Measurements from ENCODE around the gene TLCD3B. TPM values are rescaled to one million over a fixed set of nuclear protein-coding genes. Genes with fewer than 3 reads are reported as not detected.
"Not testable (repeated sequence)": the region's sequence is repeated elsewhere in the genome, so short reads cannot be mapped to it uniquely, and the experiment has no call there.

Gene TLCD3B
- polyA plus RNA-seq, 1 of the 3 experiments (the other 2 are of a cell fraction): 3.8 TPM

GRCh38 chr16:30012598-30012997, 18.5 kb downstream of the TLCD3B start:
- H3K27ac ChIP-seq (ENCODE audit: low read depth in 2 of 2, low read length in 1 of 2); DNase-seq; CTCF ChIA-PET; H3K4me2 ChIP-seq; H4K20me1 ChIP-seq (ENCODE audit: insufficient read depth); H3K9ac ChIP-seq; H3F3A ChIP-seq (replicated peaks; ENCODE audit: insufficient read depth); H3K27me3 ChIP-seq (ENCODE audit: insufficient read depth); H3K9me2 ChIP-seq; H3K4me1 ChIP-seq (ENCODE audit: control insufficient read depth in 1 of 2, insufficient read depth in 2 of 2, low read depth in 1 of 2, low read length in 1 of 2); H3K36me3 ChIP-seq (replicated peaks in 1 of 2; ENCODE audit: control insufficient read depth in 1 of 2, insufficient read depth in 2 of 2, low read length in 1 of 2); H3K79me2 ChIP-seq (ENCODE audit: insufficient read depth); H2AFZ ChIP-seq (ENCODE audit: low read depth); H3K9me3 ChIP-seq; H3K4me3 ChIP-seq (ENCODE audit: low read depth in 2 of 2, low read length in 1 of 2): not testable (repeated sequence)
- POLR2A ChIA-PET: interaction anchor here (0.7 kb wide), 1 partner anchor 9 kb away, joined by 5 read pairs; no protein-coding TSS in a partner anchor
- 93% methylated on average over 14 of the region's 14 CpGs for WGBS (ENCODE audit: low lambda C conversion rate)

GRCh38 chr16:30011714-30012504, 19.2 kb downstream of the TLCD3B start:
- TF ChIP-seq FOSL2 (IDR thresholded peaks at IDR 0.05; ENCODE audit: borderline replicate concordance, low read depth) (no peak), CHD2 (IDR thresholded peaks at IDR 0.05; ENCODE audit: low read length, partially characterized antibody) (no peak), EZH2phosphoT487 (IDR thresholded peaks at IDR 0.05; ENCODE audit: borderline replicate concordance, low read depth) (no peak), TEAD4 (IDR thresholded peaks at IDR 0.05; ENCODE audit: borderline replicate concordance, insufficient read depth) (no peak), FOXJ3 (CRISPR knock-in tag; IDR thresholded peaks at IDR 0.05) (no peak), IRF3 (IDR thresholded peaks at IDR 0.05; ENCODE audit: low read depth, low read length) (no peak), FOXM1 (IDR thresholded peaks at IDR 0.05; ENCODE audit: low read depth) (no peak), MXI1 (IDR thresholded peaks at IDR 0.05; ENCODE audit: low read depth, low read length) (no peak)
- H3K27me3 ChIP-seq (ENCODE audit: insufficient read depth): no peaks in the 10 kb centered on the region
- no peak overlapping the region for H3K27ac ChIP-seq (ENCODE audit: low read depth in 2 of 2, low read length in 1 of 2)
- H3K4me3 ChIP-seq (ENCODE audit: low read depth in 2 of 2, low read length in 1 of 2): peak overlapping the region in 1 of 2 experiments; percentile 53; a peak in 1 of 4 replicates
- 90% methylated on average over 26 of the region's 31 CpGs for WGBS (ENCODE audit: low lambda C conversion rate)
- H3F3A ChIP-seq (replicated peaks; ENCODE audit: insufficient read depth): no peaks in the 10 kb centered on the region
- H3K4me1 ChIP-seq (ENCODE audit: control insufficient read depth in 1 of 2, insufficient read depth in 2 of 2, low read depth in 1 of 2, low read length in 1 of 2): peaks cover 0 to 5% of the 10 kb centered on the region in 2 experiments; a peak in 1 of 4 replicates
- DNase-seq: no peak
- H3K79me2 ChIP-seq (ENCODE audit: insufficient read depth): no peaks in the 10 kb centered on the region
- ChIA-PET CTCF (interaction anchor here (0.6 kb wide), 1 partner anchor 9 kb away, joined by 3 read pairs; no protein-coding TSS in a partner anchor), POLR2A (interaction anchor here (0.7 kb wide), 1 partner anchor 8 kb away, joined by 5 read pairs; no protein-coding TSS in a partner anchor)
- H3K9me3 ChIP-seq: no peaks in the 10 kb centered on the region
- no peaks in the 10 kb centered on the region for H4K20me1 ChIP-seq (ENCODE audit: insufficient read depth)
- H3K4me2 ChIP-seq: peak overlapping the region; percentile 85; the same call in 1 of the 2 replicates
- no peak overlapping the region for H2AFZ ChIP-seq (ENCODE audit: low read depth)
- no peak overlapping the region for H3K9ac ChIP-seq
- H3K9me2 ChIP-seq: no peaks in the 10 kb centered on the region
- no peaks in the 10 kb centered on the region for H3K36me3 ChIP-seq (replicated peaks in 1 of 2; ENCODE audit: control insufficient read depth in 1 of 2, insufficient read depth in 2 of 2, low read length in 1 of 2)
